Naive B cell (primary cell): ENCODE measurements around the gene EEPD1. TPM values are rescaled to one million over a fixed set of nuclear protein-coding genes. Genes with fewer than 3 reads are reported as not detected.
A peak's percentile ranks its signal among the peaks of the same experiment; 100 is the strongest.
"Not testable (repeated sequence)": the region's sequence is repeated elsewhere in the genome, so short reads cannot be mapped to it uniquely, and the experiment has no call there.

Source experiments
- ATAC-seq, 2 donors: fragments of 150-1000 bp; cut with Tn5 transposase; 2 replicates each; pipeline ENCODE4 v1.10.0; 2021; ENCODE audit warnings: low read depth in 2 of 2, mild to moderate bottlenecking in 2 of 2, moderate library complexity in 2 of 2
- DNase-seq: peaks from one replicate; pipeline ENCODE4 v3.0.0; 2022
- H3K27ac Mint-ChIP-seq, 6 donors: one replicate each; pipeline ENCODE4 v1.8.0; 2020 to 2022; ENCODE audit warnings: mild to moderate bottlenecking in 6 of 6, mixed read lengths in 6 of 6, moderate library complexity in 5 of 6, inconsistent platforms in 2 of 6
- H3K27me3 Mint-ChIP-seq, 3 donors: one replicate each; pipeline ENCODE4 v1.8.0; 2021 to 2022; ENCODE audit warnings: mixed read lengths in 3 of 3, mild to moderate bottlenecking in 1 of 3
- H3K36me3 Mint-ChIP-seq, 2 donors: one replicate each; pipeline ENCODE4 v1.8.0; 2020 to 2022; ENCODE audit warnings: mixed read lengths in 2 of 2, inconsistent platforms in 1 of 2, mild to moderate bottlenecking in 1 of 2
- H3K4me1 Mint-ChIP-seq, 3 donors: one replicate each; pipeline ENCODE4 v1.8.0; 2020 to 2022; ENCODE audit warnings: mixed read lengths in 3 of 3, inconsistent platforms in 1 of 3, mild to moderate bottlenecking in 1 of 3, moderate library complexity in 1 of 3
- H3K4me3 Mint-ChIP-seq, 8 donors: one replicate each; pipeline ENCODE4 v1.8.0; 2020 to 2022; ENCODE audit warnings: mild to moderate bottlenecking in 8 of 8, mixed read lengths in 8 of 8, moderate library complexity in 8 of 8, inconsistent platforms in 2 of 8
- H3K9me3 Mint-ChIP-seq, 7 donors: one replicate each; pipeline ENCODE4 v1.8.0; 2020 to 2022; ENCODE audit warnings: mixed read lengths in 7 of 7, mild to moderate bottlenecking in 5 of 7, inconsistent platforms in 2 of 7, moderate library complexity in 1 of 7
- polyA plus RNA-seq, 6 donors: library from polyadenylated mRNA; unstranded; fragments of 300-500 nt; fragmentation: Illumina TruSeq; gene quantifications; one replicate each; pipeline ENCODE4 v1.2.3, GENCODE V29; 2021; ENCODE audit warnings: low read depth in 6 of 6

The EEPD1 gene
- polyA plus RNA-seq, 6 donors from 2014 or later, result 0.18 to 0.25 (median 0.20) TPM; not detected in 3

- ATAC-seq (no peak), DNase-seq (no peak)
- Mint-ChIP-seq H3K27me3 (peaks cover 11 to 32% (median 16%) of the 10 kb centered on the region in 3 donors), H3K9me3 (peaks cover 0 to 12% (median 4%) of the 10 kb centered on the region in 7 donors), H3K4me1 (no peaks in the 10 kb centered on the region), H3K4me3 (no peak overlapping the region), H3K36me3 (peaks cover 0 to 14% of the 10 kb centered on the region in 2 donors), H3K27ac (no peak overlapping the region)
Measured at GRCh38 chr7:36117203-36117840, 35.7 kb upstream of the EEPD1 start.

GRCh38 chr7:36118344-36118743, 34.7 kb upstream of the EEPD1 start:
- Mint-ChIP-seq H3K4me1 (no peaks in the 10 kb centered on the region), H3K4me3 (no peak overlapping the region), H3K36me3 (peaks cover 0 to 16% of the 10 kb centered on the region in 2 donors), H3K27ac (no peak overlapping the region), H3K9me3 (peaks cover 0 to 17% (median 7%) of the 10 kb centered on the region in 7 donors), H3K27me3 (peaks cover 11 to 25% (median 22%) of the 10 kb centered on the region in 3 donors)
- ATAC-seq (no peak), DNase-seq (no peak)

GRCh38 chr7:36119005-36119706, 33.9 kb upstream of the EEPD1 start:
- Mint-ChIP-seq H3K27me3 (peaks cover 11 to 25% (median 22%) of the 10 kb centered on the region in 3 donors), H3K4me1 (no peaks in the 10 kb centered on the region), H3K9me3 (peaks cover 0 to 19% (median 7%) of the 10 kb centered on the region in 7 donors), H3K36me3 (peaks cover 0 to 16% of the 10 kb centered on the region in 2 donors), H3K4me3 (no peak overlapping the region), H3K27ac (no peak overlapping the region)
- ATAC-seq, result no peak
- no peak for DNase-seq

GRCh38 chr7:36119983-36120646, 32.9 kb upstream of the EEPD1 start:
- not testable (repeated sequence) for H3K4me1 Mint-ChIP-seq, ATAC-seq, H3K4me3 Mint-ChIP-seq, DNase-seq
- H3K27me3 Mint-ChIP-seq, result peaks cover 11 to 25% (median 22%) of the 10 kb centered on the region in 3 donors
- H3K9me3 Mint-ChIP-seq, result peaks cover 2 to 23% (median 8%) of the 10 kb centered on the region in 7 donors
- peaks cover 0 to 16% of the 10 kb centered on the region in 2 donors for H3K36me3 Mint-ChIP-seq
- peak overlapping the region in 1 of 6 donors; percentile 22 for H3K27ac Mint-ChIP-seq

GRCh38 chr7:36125630-36126029, 27.4 kb upstream of the EEPD1 start:
- Mint-ChIP-seq H3K27me3 (peaks cover 0 to 11% (median 2%) of the 10 kb centered on the region in 3 donors), H3K36me3 (peaks cover 0 to 16% of the 10 kb centered on the region in 2 donors), H3K9me3 (peaks cover under 1 to 23% (median 8%) of the 10 kb centered on the region in 7 donors)
- not testable (repeated sequence) for H3K4me3 Mint-ChIP-seq, H3K27ac Mint-ChIP-seq, ATAC-seq, DNase-seq, H3K4me1 Mint-ChIP-seq

- Mint-ChIP-seq H3K4me1 (no peaks in the 10 kb centered on the region), H3K36me3 (peaks cover 0 to 3% of the 10 kb centered on the region in 2 donors), H3K4me3 (no peak overlapping the region), H3K27ac (no peak overlapping the region), H3K27me3 (peaks cover 0 to 14% (median 6%) of the 10 kb centered on the region in 3 donors), H3K9me3 (peaks cover 0 to 13% (median 7%) of the 10 kb centered on the region in 7 donors)
- DNase-seq, result no peak
- ATAC-seq, result no peak
Measured at GRCh38 chr7:36127075-36127740, 25.8 kb upstream of the EEPD1 start.

GRCh38 chr7:36128448-36129047, 24.5 kb upstream of the EEPD1 start:
- no peaks in the 10 kb centered on the region for H3K4me1 Mint-ChIP-seq
- DNase-seq (no peak), ATAC-seq (no peak)
- H3K27me3 Mint-ChIP-seq, result peaks cover 0 to 19% (median 0%) of the 10 kb centered on the region in 3 donors
- peaks cover 0 to 7% (median 2%) of the 10 kb centered on the region in 7 donors for H3K9me3 Mint-ChIP-seq
- H3K36me3 Mint-ChIP-seq, result no peaks in the 10 kb centered on the region
- no peak overlapping the region for H3K27ac Mint-ChIP-seq
- no peak overlapping the region for H3K4me3 Mint-ChIP-seq

- no peak for ATAC-seq
- H3K4me1 Mint-ChIP-seq, result no peaks in the 10 kb centered on the region
- DNase-seq, result no peak
- H3K9me3 Mint-ChIP-seq, result peaks cover 0 to 7% (median 2%) of the 10 kb centered on the region in 7 donors
- no peak overlapping the region for H3K27ac Mint-ChIP-seq
- peaks cover 0 to 23% (median 0%) of the 10 kb centered on the region in 3 donors for H3K27me3 Mint-ChIP-seq
- H3K4me3 Mint-ChIP-seq, result no peak overlapping the region
- no peaks in the 10 kb centered on the region for H3K36me3 Mint-ChIP-seq
Measured at GRCh38 chr7:36129048-36129534, 24.0 kb upstream of the EEPD1 start.

GRCh38 chr7:36130236-36130945, 22.7 kb upstream of the EEPD1 start:
- no peak for ATAC-seq
- Mint-ChIP-seq H3K4me1 (no peaks in the 10 kb centered on the region), H3K9me3 (peaks cover 0 to under 1% (median 0%) of the 10 kb centered on the region in 7 donors), H3K27me3 (peaks cover 0 to 23% (median 0%) of the 10 kb centered on the region in 3 donors), H3K4me3 (peak overlapping the region in 1 of 8 donors; percentile 42), H3K27ac (no peak overlapping the region), H3K36me3 (no peaks in the 10 kb centered on the region)
- no peak for DNase-seq

- Mint-ChIP-seq H3K27me3 (peaks cover 0 to 23% (median 0%) of the 10 kb centered on the region in 3 donors), H3K36me3 (no peaks in the 10 kb centered on the region), H3K9me3 (no peaks in the 10 kb centered on the region), H3K27ac (no peak overlapping the region), H3K4me1 (no peaks in the 10 kb centered on the region), H3K4me3 (no peak overlapping the region)
- no peak for ATAC-seq
- DNase-seq, result no peak
Measured at GRCh38 chr7:36131026-36131425, 22.0 kb upstream of the EEPD1 start.

- no peak for DNase-seq
- no peak overlapping the region for H3K4me3 Mint-ChIP-seq
- ATAC-seq, result no peak
- no peaks in the 10 kb centered on the region for H3K4me1 Mint-ChIP-seq
- H3K27me3 Mint-ChIP-seq, result peaks cover 0 to 23% (median 0%) of the 10 kb centered on the region in 3 donors
- no peaks in the 10 kb centered on the region for H3K9me3 Mint-ChIP-seq
- H3K36me3 Mint-ChIP-seq, result no peaks in the 10 kb centered on the region
- no peak overlapping the region for H3K27ac Mint-ChIP-seq
Measured at GRCh38 chr7:36131499-36131898, 21.6 kb upstream of the EEPD1 start.

- H3K4me1 Mint-ChIP-seq, result no peaks in the 10 kb centered on the region
- H3K27me3 Mint-ChIP-seq, result peaks cover 0 to 23% (median 0%) of the 10 kb centered on the region in 3 donors
- H3K9me3 Mint-ChIP-seq, result no peaks in the 10 kb centered on the region
- DNase-seq, result no peak
- H3K4me3 Mint-ChIP-seq, result no peak overlapping the region
- no peaks in the 10 kb centered on the region for H3K36me3 Mint-ChIP-seq
- H3K27ac Mint-ChIP-seq, result no peak overlapping the region
- no peak for ATAC-seq
Measured at GRCh38 chr7:36132012-36132411, 21.0 kb upstream of the EEPD1 start.
